ENCODE results near the gene SV2C. TPM values are rescaled to one million over a fixed set of nuclear protein-coding genes. Genes with fewer than 3 reads are reported as not detected.

Gene SV2C
- total and polyA plus RNA-seq, 10 of the 15 experiments (the other 5 are each of a cell fraction or from before 2014, with no cell fraction given), result under 0.01 to 1.1 (median 0.63) TPM

DNA sequence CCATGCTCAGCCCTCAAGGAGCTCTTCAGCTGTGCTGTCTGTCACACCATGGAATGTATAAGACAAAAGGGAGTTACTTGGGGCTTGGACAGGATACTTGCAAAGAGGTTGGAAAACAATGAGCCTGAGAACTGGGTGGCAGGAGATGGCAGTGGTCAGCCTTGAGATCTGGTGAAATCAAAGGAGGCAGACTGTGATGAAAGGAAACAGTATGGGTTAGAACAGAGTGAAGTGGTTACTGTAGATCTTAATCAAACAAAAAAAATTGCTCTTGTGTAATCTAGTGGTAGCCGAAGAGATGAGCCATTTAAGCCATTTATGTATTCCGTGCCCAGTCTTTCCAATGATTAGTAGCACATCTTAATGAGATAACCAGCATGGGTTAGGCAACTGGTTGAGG lies 142.2 kb downstream of the SV2C start:
- FAIRE-seq, result no peak
- TF ChIP-seq FOS (IDR thresholded peaks at IDR 0.05; ENCODE audit: borderline replicate concordance, extremely low read depth, insufficient read length), result no peak
- TF ChIP-seq CEBPZ (IDR thresholded peaks at IDR 0.05; ENCODE audit: low read depth, low read length), result no peak
- no peak for TF ChIP-seq RCOR1 (conservative IDR thresholded peaks at IDR 0.05; ENCODE audit: low read depth, low read length)
- TF ChIP-seq CHD2 (IDR thresholded peaks at IDR 0.05; ENCODE audit: borderline replicate concordance, low read depth, low read length), result no peak
- no peak for TF ChIP-seq RAD21 (IDR thresholded peaks at IDR 0.05; ENCODE audit: insufficient read depth, low read depth, low read length)
- no peak for TF ChIP-seq FOXK2 (IDR thresholded peaks at IDR 0.05)
- no peak for TF ChIP-seq NFYA (IDR thresholded peaks at IDR 0.05; ENCODE audit: borderline replicate concordance, low read depth, low read length)
- no peak for TF ChIP-seq MYB (IDR thresholded peaks at IDR 0.05; ENCODE audit: borderline replicate concordance, low read depth, low read length)
- TF ChIP-seq BCL11A (IDR thresholded peaks at IDR 0.05; ENCODE audit: low read depth, low read length), result no peak
- no peak for TF ChIP-seq ZNF384 (IDR thresholded peaks at IDR 0.05; ENCODE audit: borderline replicate concordance, low read depth, low read length)
- no peak for TF ChIP-seq PKNOX1 (IDR thresholded peaks at IDR 0.05)
- no peak for TF ChIP-seq HCFC1 (IDR thresholded peaks at IDR 0.05; ENCODE audit: low read length)
- no peak for TF ChIP-seq LARP7 (IDR thresholded peaks at IDR 0.05)
- TF ChIP-seq KDM1A (IDR thresholded peaks at IDR 0.05; ENCODE audit: borderline replicate concordance), result no peak
- ChIA-PET SMC1A (ENCODE audit: uncharacterized antibody, unreplicated experiment) (no interaction called here), POLR2A (no interaction called here), RAD21 (ENCODE audit: unreplicated experiment) (no interaction called here), CTCF (no interaction called here)
- Histone ChIP-seq H3K4me2 (ENCODE audit: control insufficient read depth, insufficient read depth) (no peak overlapping the region), H3K79me2 (ENCODE audit: control insufficient read depth, insufficient read depth, low read length) (no peaks in the 10 kb centered on the region), H4K20me1 (ENCODE audit: control insufficient read depth, insufficient read depth) (no peaks in the 10 kb centered on the region; the same call in 1 of the 2 replicates), H2AFZ (ENCODE audit: control insufficient read depth, low read depth, low read length) (no peak overlapping the region), H3K27ac (ENCODE audit: control insufficient read depth, insufficient read depth) (no peak overlapping the region), H3K36me3 (ENCODE audit: control insufficient read depth in 2 of 2, insufficient read depth in 2 of 2, low read length in 1 of 2) (no peaks in the 10 kb centered on the region), H3K9ac (ENCODE audit: control insufficient read depth, insufficient read depth, low read length) (no peak overlapping the region), H3K9me3 (replicated peaks; ENCODE audit: control insufficient read depth, insufficient read depth, low read length) (no peaks in the 10 kb centered on the region; the same call in 2 of the 3 replicates), H3K27me3 (replicated peaks in 1 of 2; ENCODE audit: control insufficient read depth in 2 of 2, insufficient read depth in 2 of 2, low read length in 1 of 2) (no peaks in the 10 kb centered on the region), H3K4me3 (no peak overlapping the region), H3K4me1 (ENCODE audit: control insufficient read depth, insufficient read depth, low read length) (no peaks in the 10 kb centered on the region)
- in situ Hi-C loops (cut with MboI) (no loop called here), intact Hi-C loops (cut with micrococcal nuclease; ENCODE audit: unreplicated experiment) (no loop called here)
- DNase-seq (ENCODE audit: low read depth, low spot score), result no peak
- ATAC-seq, result no peak
- BruUV-seq (replicated peaks), result no TSS peak
- WGBS (ENCODE audit: insufficient coverage, insufficient replicate concordance, low lambda C conversion rate, missing lambda C conversion rate), result 34% methylated on average over 2 of the region's 2 CpGs
